H1 (cell line): ENCODE results near the gene RPS6KA4. TPM values are rescaled to one million over a fixed set of nuclear protein-coding genes. Genes with fewer than 3 reads are reported as not detected.

Experiments
- CTBP2 ChIP-seq: IDR thresholded peaks from 2 replicates; pipeline ENCODE4 v1.7.0; 2011; ENCODE audit warnings: borderline replicate concordance, mild to moderate bottlenecking, moderate library complexity, mixed read lengths, low read length; ENCODE audit not compliant: insufficient read depth, insufficient read length
- YY1 ChIP-seq: IDR thresholded peaks from 2 replicates; pipeline ENCODE4 v1.6.1; 2011; ENCODE audit warnings: low read depth, mild to moderate bottlenecking, low read length
- polyA plus RNA-seq, 7 experiments: library from polyadenylated mRNA; depleted of rRNA in 3 of 7; stranded (reverse) in 5 of 7; unstranded in 2 of 7; fragments of >200 nt in 5 of 7; fragments of 200-250 nt in 2 of 7; gene quantifications; 1 replicate in 5 of 7; 2 replicates in 1 of 7; 4 replicates in 1 of 7; pipeline versions ENCODE4 v1.2.1 to v1.2.3, GENCODE V29; 2011 to 2013; ENCODE audit warnings: missing spikeins in 2 of 7, mixed read lengths in 2 of 7
- total RNA-seq: library from RNA; stranded (reverse); fragmentation: NEBNext Ultra II Directional; extraction: Animal tissue kit (Norgen Biotek cat#: 25700); gene quantifications from 2 replicates; pipeline ENCODE4 v1.2.1, GENCODE V29; 2021

RPS6KA4 gene
- total and polyA plus RNA-seq, 2 of the 8 experiments (the other 6 are each of a cell fraction or from before 2014, with no cell fraction given) = 8.2 to 12.6 TPM

DNA sequence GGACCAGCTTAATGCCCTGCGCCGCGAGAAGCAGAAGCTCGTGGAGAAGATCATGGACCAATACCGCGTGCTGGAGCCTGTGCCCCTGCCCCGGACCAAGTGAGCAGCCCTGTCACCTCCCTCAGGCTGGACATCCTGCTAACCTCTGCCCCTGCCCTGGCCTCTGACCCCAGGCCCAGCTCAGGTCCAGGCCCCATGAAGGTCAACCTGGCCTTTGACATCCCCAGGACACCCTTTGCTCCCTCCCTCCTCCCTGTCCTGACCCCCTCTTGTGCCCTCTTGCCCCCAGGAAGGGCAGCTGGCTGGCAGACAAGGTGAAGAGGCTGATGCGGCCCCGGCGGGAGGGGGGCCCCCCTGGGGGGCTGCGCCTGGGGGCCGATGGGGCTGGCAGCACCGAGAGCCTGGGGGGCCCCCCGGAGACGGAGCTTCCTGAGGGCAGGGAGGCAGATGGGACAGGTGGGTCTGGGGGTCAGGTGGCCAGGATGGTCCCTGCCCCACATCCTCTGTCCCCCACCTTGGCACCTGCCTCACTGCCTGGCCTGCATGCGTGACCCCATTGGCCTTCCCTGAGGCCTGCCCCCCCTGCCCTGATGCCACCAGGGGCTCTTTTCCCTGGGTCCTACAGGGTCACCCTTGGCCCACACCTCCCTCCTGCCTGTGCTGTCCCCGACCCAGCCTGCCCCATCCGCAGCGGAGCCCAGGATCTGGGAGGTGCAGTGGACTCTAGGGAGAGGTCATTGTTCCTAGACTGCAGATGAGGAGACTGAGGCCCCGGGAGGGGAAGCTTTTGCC is 5.1 kb upstream of the RPS6KA4 start (continued):
- TF ChIP-seq YY1 (no peak), CTBP2 (no peak)
